B cell (primary cell): Measurements from ENCODE around the gene RIC3. TPM values are rescaled to one million over a fixed set of nuclear protein-coding genes. Genes with fewer than 3 reads are reported as not detected.

ENCODE experiments used
- ATAC-seq: fragments of 200-7000 bp; cut with Tn5 transposase; one replicate; pipeline ENCODE4 v1.10.0; 2021; ENCODE audit warnings: low read depth, mild to moderate bottlenecking, moderate number of reproducible peaks, moderate library complexity
- CTCF ChIA-PET: fragments of 350-600 bp; sonication (Branson Sonifier 250); formaldehyde crosslinking; loops from one replicate; lab custom pipeline; 2021; ENCODE audit warnings: antibody characterized with exemption, inconsistent platforms; lab: Charles Lee
- POLR2A ChIA-PET: fragments of 350-600 bp; sonication (Branson Sonifier 250); formaldehyde crosslinking; loops from one replicate; lab custom pipeline; 2021; ENCODE audit warnings: antibody characterized with exemption; lab: Charles Lee
- DNase-seq: peaks from one replicate; pipeline ENCODE4 v3.0.0; 2013
- H2AFZ ChIP-seq: 2 replicates; pipeline ENCODE4 v1.6.1; 2012; ENCODE audit warnings: mild to moderate bottlenecking, low read depth, low read length; ENCODE audit not compliant: insufficient read depth, poor library complexity, severe bottlenecking
- H3K27ac ChIP-seq, 2 donors: 1 replicate in 1 of 2; 2 replicates in 1 of 2; pipeline ENCODE4 v1.5.1; 2012 to 2013; ENCODE audit warnings: low read length in 2 of 2, mild to moderate bottlenecking in 2 of 2, moderate library complexity in 1 of 2
- H3K27me3 ChIP-seq, 4 experiments: fragments of 200-600 bp in 1 of 4; sonication (generic) in 1 of 4; replicated peaks in 1 of 4; 1 replicate in 2 of 4; 2 replicates in 2 of 4; pipeline versions ENCODE4 v1.6.1 to v1.7.0; 2013 to 2016; ENCODE audit warnings: low read length in 3 of 4, mild to moderate bottlenecking in 2 of 4, mixed read lengths in 1 of 4, moderate library complexity in 1 of 4; ENCODE audit not compliant: insufficient read depth in 4 of 4, control insufficient read depth in 3 of 4; ENCODE audit errors: control extremely low read depth in 1 of 4
- H3K36me3 ChIP-seq, 2 experiments: replicated peaks in 1 of 2; 1 replicate in 1 of 2; 2 replicates in 1 of 2; pipeline versions ENCODE4 v1.6.1 to v1.7.1; 2013; ENCODE audit warnings: low read length in 1 of 2; ENCODE audit not compliant: insufficient read depth in 2 of 2, control insufficient read depth in 1 of 2; ENCODE audit errors: control extremely low read depth in 1 of 2, extremely low read depth in 1 of 2
- H3K4me1 ChIP-seq, 2 donors: fragments of 200-600 bp in 1 of 2; sonication (generic) in 1 of 2; 1 replicate in 1 of 2; 2 replicates in 1 of 2; pipeline versions ENCODE4 v1.5.1 to v1.6.1; 2013 to 2017; ENCODE audit warnings: low read length in 2 of 2; ENCODE audit not compliant: control insufficient read depth in 2 of 2, insufficient read depth in 2 of 2
- H3K4me2 ChIP-seq: replicated peaks from 2 replicates; pipeline ENCODE3; 2012; ENCODE audit warnings: mild to moderate bottlenecking, low read depth, low read length; ENCODE audit not compliant: poor library complexity, severe bottlenecking
- H3K4me3 ChIP-seq, 5 experiments: fragments of 200-600 bp in 1 of 5; sonication (generic) in 1 of 5; 1 replicate in 3 of 5; 2 replicates in 2 of 5; pipeline versions ENCODE4 v1.5.1 to v1.7.0; 2011 to 2016; ENCODE audit warnings: low read length in 4 of 5, mild to moderate bottlenecking in 4 of 5, low read depth in 2 of 5, control low read depth in 1 of 5, moderate library complexity in 1 of 5; ENCODE audit not compliant: insufficient read depth in 1 of 5; ENCODE audit errors: control extremely low read depth in 1 of 5, extremely low read depth in 1 of 5
- H3K79me2 ChIP-seq: fragments of 200-600 bp; sonication (generic); one replicate; pipeline ENCODE4 v1.6.0; 2016; ENCODE audit warnings: low read length; ENCODE audit not compliant: control insufficient read depth, insufficient read depth
- H3K9ac ChIP-seq: fragments of 200-600 bp; sonication (generic); 2 replicates; pipeline ENCODE4 v1.6.1; 2017; ENCODE audit warnings: mild to moderate bottlenecking, low read length, moderate library complexity
- H3K9me3 ChIP-seq, 3 donors: one replicate each; pipeline versions ENCODE4 v1.6.1 to v1.7.1; 2013; ENCODE audit warnings: low read length in 2 of 3; ENCODE audit not compliant: control insufficient read depth in 2 of 3, insufficient read depth in 1 of 3; ENCODE audit errors: control extremely low read depth in 1 of 3
- H4K20me1 ChIP-seq: 2 replicates; pipeline ENCODE4 v1.6.0; 2012; ENCODE audit warnings: mild to moderate bottlenecking, low read length; ENCODE audit not compliant: insufficient read depth, control insufficient read depth, poor library complexity, severe bottlenecking
- H3K27ac Mint-ChIP-seq: one replicate; pipeline ENCODE4 v1.8.0; 2021; ENCODE audit warnings: mixed read lengths
- H3K27me3 Mint-ChIP-seq: one replicate; pipeline ENCODE4 v1.8.0; 2021; ENCODE audit warnings: mixed read lengths
- H3K4me1 Mint-ChIP-seq: one replicate; pipeline ENCODE4 v1.8.0; 2021; ENCODE audit warnings: mixed read lengths
- H3K4me3 Mint-ChIP-seq: one replicate; pipeline ENCODE4 v1.8.0; 2021; ENCODE audit warnings: mixed read lengths
- H3K9me3 Mint-ChIP-seq: one replicate; pipeline ENCODE4 v1.8.0; 2022; ENCODE audit warnings: mixed read lengths; ENCODE audit not compliant: insufficient read depth
- EZH2 ChIP-seq: IDR thresholded peaks from 2 replicates; pipeline ENCODE4 v1.6.1; 2012; ENCODE audit warnings: borderline replicate concordance, low read depth, mild to moderate bottlenecking, moderate library complexity, low read length; ENCODE audit not compliant: insufficient read depth, poor library complexity, severe bottlenecking
- WGBS: methylation state at CpG from one replicate; pipeline ENCODE4 v1.1.5; 2013; ENCODE audit warnings: missing lambda C conversion rate; ENCODE audit not compliant: insufficient coverage; 5-methylcytosine and 5-hydroxymethylcytosine counted together
- intact Hi-C: fragments of 100-400 bp; cut with micrococcal nuclease; formaldehyde crosslinking; loops from one replicate; pipeline ENCODE4 v1.10.0; 2022
- polyA plus RNA-seq: library from polyadenylated mRNA; depleted of rRNA; stranded (reverse); fragments of >200 nt; gene quantifications from 2 replicates; pipeline ENCODE4 v1.2.3, GENCODE V29; 2012
- total RNA-seq, 2 donors: library from RNA; stranded (reverse); fragments of 120-200 nt in 1 of 2; gene quantifications; 1 replicate in 1 of 2; 2 replicates in 1 of 2; pipeline versions ENCODE4 v1.2.3 to v1.2.4, GENCODE V29; 2013 to 2022
- TF ChIP-seq, protein P1 (sequence below): fragments of 200-600 bp; IDR thresholded peaks from one replicate; pipeline ENCODE4 v1.8.0; 2022; ENCODE audit warnings: antibody characterized with exemption, mild to moderate bottlenecking

Gene RIC3
- total and polyA plus RNA-seq, 2 donors (not counting 1 experiment from before 2014, with no cell fraction given) = 62.4 to 74.6 TPM

DNA sequence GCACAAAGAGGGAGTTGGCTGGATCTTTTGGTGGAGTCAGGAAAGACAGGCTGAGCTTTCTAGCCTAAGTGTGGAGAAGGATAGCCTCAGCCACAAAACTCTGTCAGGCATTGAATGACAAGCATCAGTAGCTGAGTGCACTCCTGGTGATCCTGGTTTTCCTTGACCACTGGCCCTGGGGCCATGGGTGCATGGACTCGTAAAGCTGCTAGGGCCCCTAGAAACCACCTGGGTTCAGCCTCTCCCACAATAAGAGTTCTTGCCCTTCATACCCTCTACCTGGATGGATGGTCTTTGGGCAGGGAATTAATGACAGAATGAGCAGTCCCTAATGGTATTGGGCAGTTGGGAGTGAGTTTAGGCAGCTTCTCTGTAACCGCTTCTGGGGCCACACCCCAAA lies 64.9 kb downstream of the RIC3 start:
- no peaks in the 10 kb centered on the region for H3K27me3 ChIP-seq
- Mint-ChIP-seq H3K9me3 (no peaks in the 10 kb centered on the region), H3K4me3 (no peak overlapping the region), H3K27me3 (no peaks in the 10 kb centered on the region), H3K4me1 (no peaks in the 10 kb centered on the region), H3K27ac (no peak overlapping the region)
- H3K4me3 ChIP-seq = no peak overlapping the region
- no peaks in the 10 kb centered on the region for H3K4me1 ChIP-seq
- H3K27ac ChIP-seq = no peak overlapping the region
- no peaks in the 10 kb centered on the region for H3K79me2 ChIP-seq
- ChIA-PET POLR2A (no interaction called here), CTCF (interaction anchor here (0.9 to 2.1 kb wide), 3 partner anchors 12 to 70 kb away, joined by 3 to 9 read pairs (median 3); no protein-coding TSS in a partner anchor)
- no peak for ATAC-seq
- DNase-seq = no peak
- H3K36me3 ChIP-seq = peaks cover 0 to 38% of the 10 kb centered on the region in 2 experiments
- intact Hi-C loops = no loop called here
- H3K4me2 ChIP-seq = no peak overlapping the region
- WGBS = no CpG with 5 or more reads among the region's 2 CpGs
- no peaks in the 10 kb centered on the region for H3K9me3 ChIP-seq
- no peak overlapping the region for H2AFZ ChIP-seq
- H3K9ac ChIP-seq = no peak overlapping the region
- no peaks in the 10 kb centered on the region for H4K20me1 ChIP-seq
- TF ChIP-seq, protein P1, sequence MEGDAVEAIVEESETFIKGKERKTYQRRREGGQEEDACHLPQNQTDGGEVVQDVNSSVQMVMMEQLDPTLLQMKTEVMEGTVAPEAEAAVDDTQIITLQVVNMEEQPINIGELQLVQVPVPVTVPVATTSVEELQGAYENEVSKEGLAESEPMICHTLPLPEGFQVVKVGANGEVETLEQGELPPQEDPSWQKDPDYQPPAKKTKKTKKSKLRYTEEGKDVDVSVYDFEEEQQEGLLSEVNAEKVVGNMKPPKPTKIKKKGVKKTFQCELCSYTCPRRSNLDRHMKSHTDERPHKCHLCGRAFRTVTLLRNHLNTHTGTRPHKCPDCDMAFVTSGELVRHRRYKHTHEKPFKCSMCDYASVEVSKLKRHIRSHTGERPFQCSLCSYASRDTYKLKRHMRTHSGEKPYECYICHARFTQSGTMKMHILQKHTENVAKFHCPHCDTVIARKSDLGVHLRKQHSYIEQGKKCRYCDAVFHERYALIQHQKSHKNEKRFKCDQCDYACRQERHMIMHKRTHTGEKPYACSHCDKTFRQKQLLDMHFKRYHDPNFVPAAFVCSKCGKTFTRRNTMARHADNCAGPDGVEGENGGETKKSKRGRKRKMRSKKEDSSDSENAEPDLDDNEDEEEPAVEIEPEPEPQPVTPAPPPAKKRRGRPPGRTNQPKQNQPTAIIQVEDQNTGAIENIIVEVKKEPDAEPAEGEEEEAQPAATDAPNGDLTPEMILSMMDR = no peak
- TF ChIP-seq EZH2 = no peak

DNA sequence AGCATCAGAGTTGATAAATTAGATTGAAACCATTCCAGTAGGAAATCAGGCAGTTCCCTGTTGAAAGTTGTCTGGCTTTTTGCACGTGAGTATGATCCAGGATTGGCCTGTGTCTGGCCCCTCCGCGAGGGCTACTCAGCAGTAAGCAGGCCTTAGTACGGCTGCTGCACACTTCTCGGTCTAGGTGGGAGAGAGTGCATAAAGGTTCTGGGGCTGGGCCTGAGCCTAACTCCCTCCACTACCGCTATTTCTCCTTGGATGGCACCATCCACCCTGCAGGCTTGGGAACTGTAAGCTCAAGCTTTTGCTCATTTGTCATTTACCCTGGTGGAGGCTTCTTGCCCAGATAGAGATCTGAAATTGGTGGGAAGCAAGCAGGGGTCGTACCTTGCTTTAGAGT lies 65.9 kb downstream of the RIC3 start:
- Histone ChIP-seq H3K9me3 (no peaks in the 10 kb centered on the region), H4K20me1 (no peaks in the 10 kb centered on the region), H3K4me2 (no peak overlapping the region), H3K27me3 (no peaks in the 10 kb centered on the region), H3K9ac (no peak overlapping the region), H3K4me3 (no peak overlapping the region), H3K27ac (no peak overlapping the region), H2AFZ (no peak overlapping the region), H3K79me2 (no peaks in the 10 kb centered on the region), H3K36me3 (peaks cover 0 to 31% of the 10 kb centered on the region in 2 experiments), H3K4me1 (no peaks in the 10 kb centered on the region)
- DNase-seq = no peak
- intact Hi-C loops = no loop called here
- H3K27ac Mint-ChIP-seq = no peak overlapping the region
- H3K27me3 Mint-ChIP-seq = no peaks in the 10 kb centered on the region
- ChIA-PET CTCF (interaction anchor here (1.2 to 2.1 kb wide), 2 partner anchors 24 to 69 kb away, joined by 3 to 9 read pairs; no protein-coding TSS in a partner anchor), POLR2A (no interaction called here)
- 94% methylated on average over 5 of the region's 7 CpGs for WGBS
- no peak overlapping the region for H3K4me3 Mint-ChIP-seq
- no peak for TF ChIP-seq EZH2
- TF ChIP-seq, protein P1 = no peak
- H3K4me1 Mint-ChIP-seq = no peaks in the 10 kb centered on the region
- no peak for ATAC-seq
- no peaks in the 10 kb centered on the region for H3K9me3 Mint-ChIP-seq
